Lung (tissue), 12 donors: Measurements from ENCODE around the gene GH1. TPM values are rescaled to one million over a fixed set of nuclear protein-coding genes. Genes with fewer than 3 reads are reported as not detected.

Source experiments
- ATAC-seq: fragments of 200-7000 bp; cut with Tn5 transposase; one replicate; pipeline ENCODE4 v1.9.1; 2020; ENCODE audit warnings: moderate number of reproducible peaks; ENCODE audit not compliant: insufficient read depth, low FRiP score
- DNase-seq, 3 donors: peaks; one replicate each; pipeline ENCODE4 v3.0.0-alpha.2; 2013 to 2017
- H3K27ac ChIP-seq, 2 donors: one replicate each; pipeline ENCODE4 v1.5.1; 2013; ENCODE audit warnings: mild to moderate bottlenecking in 2 of 2, moderate library complexity in 2 of 2, control low read depth in 1 of 2, inconsistent platforms in 1 of 2, low read depth in 1 of 2, low read length in 1 of 2
- H3K27me3 ChIP-seq, 3 donors: one replicate each; pipeline ENCODE4 v1.5.1; 2013; ENCODE audit warnings: low read length in 2 of 3; ENCODE audit not compliant: control insufficient read depth in 3 of 3, insufficient read depth in 3 of 3
- H3K36me3 ChIP-seq, 4 donors: one replicate each; pipeline ENCODE4 v1.5.1; 2013; ENCODE audit warnings: low read length in 4 of 4, mild to moderate bottlenecking in 1 of 4, moderate library complexity in 1 of 4; ENCODE audit not compliant: control insufficient read depth in 4 of 4, insufficient read depth in 4 of 4
- H3K4me1 ChIP-seq, 5 donors: one replicate each; pipeline ENCODE4 v1.5.1; 2013; ENCODE audit warnings: low read length in 5 of 5, mild to moderate bottlenecking in 2 of 5, moderate library complexity in 1 of 5; ENCODE audit not compliant: control insufficient read depth in 5 of 5, insufficient read depth in 5 of 5
- H3K4me3 ChIP-seq: one replicate; pipeline ENCODE4 v1.5.1; 2013; ENCODE audit warnings: mild to moderate bottlenecking, control low read depth, moderate library complexity
- H3K9ac ChIP-seq, 2 donors: one replicate each; pipeline ENCODE4 v1.5.1; 2013; ENCODE audit warnings: low read length in 2 of 2, control low read depth in 1 of 2; ENCODE audit not compliant: insufficient read depth in 1 of 2
- H3K9me3 ChIP-seq, 4 donors: one replicate each; pipeline ENCODE4 v1.5.1; 2013; ENCODE audit warnings: low read length in 3 of 4, mild to moderate bottlenecking in 1 of 4, moderate library complexity in 1 of 4; ENCODE audit not compliant: control insufficient read depth in 4 of 4, insufficient read depth in 3 of 4
- CTCF ChIP-seq: IDR thresholded peaks from 2 replicates; pipeline ENCODE4 v1.5.1; 2012; ENCODE audit warnings: mild to moderate bottlenecking; ENCODE audit errors: control extremely low read depth, extremely low read depth
- WGBS, 2 donors: extraction: QIAGEN DNeasy Blood & Tissue Kit; methylation state at CpG; one replicate each; pipeline ENCODE4 v1.1.7; 2013; 5-methylcytosine and 5-hydroxymethylcytosine counted together
- polyA plus RNA-seq, 2 donors: library from polyadenylated mRNA; stranded (reverse); fragments of 200-250 nt; gene quantifications; one replicate each; pipeline ENCODE4 v1.2.1, GENCODE V29; 2013
- total RNA-seq, 2 donors: library from RNA; depleted of rRNA in 1 of 2; stranded (reverse); fragments of >200 nt in 1 of 2; gene quantifications; one replicate each; pipeline ENCODE4 v1.2.1, GENCODE V29; 2014 to 2021
- donor health status: control.
- donor health status: control.
- donor health status: Bipolar disorder and iron deficiency.
- donor health status: healthy.
- donor health status: DM: yes; HTN: yes; CAD: no.

The GH1 gene
- total and polyA plus RNA-seq, 4 donors = not detected

GRCh38 chr17:63934183-63935112 is 15.8 kb upstream of the GH1 start:
- no peak for TF ChIP-seq CTCF
- DNase-seq (no peak), ATAC-seq (no peak)
- no peak overlapping the region for H3K9ac ChIP-seq
- no peaks in the 10 kb centered on the region for H3K27me3 ChIP-seq
- H3K9me3 ChIP-seq = no peaks in the 10 kb centered on the region
- no peak overlapping the region for H3K4me3 ChIP-seq
- WGBS, 2 donors = 81 to 84% methylated on average over 21 of the region's 21 CpGs
- peaks cover 0 to 5% (median 0%) of the 10 kb centered on the region in 5 donors for H3K4me1 ChIP-seq
- no peak overlapping the region for H3K27ac ChIP-seq
- H3K36me3 ChIP-seq = no peaks in the 10 kb centered on the region

DNA sequence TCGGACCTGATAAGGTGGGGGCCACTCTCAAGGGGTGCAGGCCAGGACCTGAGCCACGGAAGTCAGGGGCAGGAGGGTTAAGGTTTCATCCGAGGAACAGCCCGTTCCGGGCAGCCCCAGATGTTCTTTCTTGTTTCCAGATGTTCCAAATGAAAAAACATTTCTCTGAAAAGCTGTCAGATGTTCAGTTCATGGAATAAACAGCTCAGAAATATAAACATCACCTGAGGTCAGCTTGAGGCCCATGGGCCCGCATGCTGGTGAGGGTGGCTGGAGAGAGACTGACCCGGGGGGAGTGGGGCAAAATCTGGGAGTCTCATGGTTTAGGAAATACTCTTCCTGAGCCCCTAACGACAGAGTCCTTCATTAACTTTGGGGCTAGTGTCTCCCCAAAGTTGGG is 15.0 kb upstream of the GH1 start:
- no peak overlapping the region for H3K9ac ChIP-seq
- WGBS, 2 donors = 87 to 89% methylated on average over 8 of the region's 8 CpGs
- H3K27ac ChIP-seq = no peak overlapping the region
- no peaks in the 10 kb centered on the region for H3K27me3 ChIP-seq
- no peak for DNase-seq
- peaks cover 0 to 5% (median 0%) of the 10 kb centered on the region in 5 donors for H3K4me1 ChIP-seq
- H3K36me3 ChIP-seq = no peaks in the 10 kb centered on the region
- H3K9me3 ChIP-seq = no peaks in the 10 kb centered on the region
- no peak for ATAC-seq
- TF ChIP-seq CTCF = no peak
- no peak overlapping the region for H3K4me3 ChIP-seq

DNA sequence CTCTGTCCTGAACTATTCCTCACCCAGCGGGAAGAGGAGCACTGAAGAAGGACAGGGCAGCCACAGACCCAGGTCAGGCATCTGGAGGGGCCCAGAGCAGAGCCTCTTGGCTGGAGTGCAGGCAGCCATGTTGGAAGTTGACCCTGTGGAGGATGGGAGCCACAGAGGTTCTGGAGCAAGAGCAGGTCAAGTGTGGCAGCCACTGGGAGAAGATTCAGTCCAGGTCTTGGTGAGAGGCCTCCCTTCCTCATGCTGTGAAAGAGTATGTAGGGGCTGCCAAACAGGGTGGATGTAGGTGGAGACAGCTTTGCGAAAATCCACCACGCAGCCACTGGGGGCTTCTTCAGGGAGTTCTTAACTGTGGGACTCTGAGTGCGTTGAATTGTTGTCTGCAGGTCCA is 14.1 kb upstream of the GH1 start:
- DNase-seq (no peak), ATAC-seq (no peak)
- no peak overlapping the region for H3K27ac ChIP-seq
- H3K9me3 ChIP-seq = no peaks in the 10 kb centered on the region
- H3K4me3 ChIP-seq = no peak overlapping the region
- no peak overlapping the region for H3K9ac ChIP-seq
- 90 to 91% methylated on average over 4 of the region's 4 CpGs for WGBS, 2 donors
- peaks cover 0 to 5% (median 0%) of the 10 kb centered on the region in 5 donors for H3K4me1 ChIP-seq
- no peaks in the 10 kb centered on the region for H3K27me3 ChIP-seq
- no peak for TF ChIP-seq CTCF
- no peaks in the 10 kb centered on the region for H3K36me3 ChIP-seq
